GM18511 (cell line): ENCODE measurements around the gene HELZ2.
A peak's percentile ranks its signal among the peaks of the same experiment; 100 is the strongest.
"Not testable (repeated sequence)": the region's sequence is repeated elsewhere in the genome, so short reads cannot be mapped to it uniquely, and the experiment has no call there.

Source experiments
- ATAC-seq: cut with Tn5 transposase; IDR thresholded peaks from one replicate; pipeline ENCODE4 v1.9.1; 2021; ENCODE audit warnings: mild to moderate bottlenecking, moderate library complexity; ENCODE audit not compliant: unreplicated experiment

The HELZ2 gene

GRCh38 chr20:63579017-63579694 is 5.1 kb upstream of the HELZ2 start:
- no peak for ATAC-seq

- ATAC-seq: no peak
Measured at GRCh38 chr20:63578224-63579016, 4.4 kb upstream of the HELZ2 start.

GRCh38 chr20:63577317-63577894 is 3.4 kb upstream of the HELZ2 start:
- ATAC-seq: no peak

DNA sequence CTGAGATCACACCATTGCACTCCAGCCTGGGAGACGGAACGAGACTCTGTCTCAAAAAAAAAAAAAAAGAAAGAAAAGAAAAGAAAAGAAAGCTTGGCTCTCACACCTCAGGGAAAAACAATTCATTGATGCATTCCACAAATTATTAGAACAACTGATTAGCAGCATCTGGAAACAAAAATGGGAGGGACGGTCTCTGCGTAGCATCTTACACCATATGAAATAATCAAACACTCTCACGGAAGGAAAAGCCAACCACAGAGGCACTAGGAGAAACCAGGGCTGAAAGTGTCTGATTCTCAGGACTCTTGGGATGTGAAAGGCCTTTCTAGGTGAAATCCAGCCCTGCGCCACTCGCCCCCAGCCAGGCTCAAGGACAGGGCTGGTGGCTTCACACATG is 2.3 kb upstream of the HELZ2 start:
- no peak for ATAC-seq

- no peak for ATAC-seq
Measured at GRCh38 chr20:63574829-63575743, 1.0 kb upstream of the HELZ2 start.

GRCh38 chr20:63573647-63574131 is 350 bp downstream of the HELZ2 start:
- no peak for ATAC-seq

DNA sequence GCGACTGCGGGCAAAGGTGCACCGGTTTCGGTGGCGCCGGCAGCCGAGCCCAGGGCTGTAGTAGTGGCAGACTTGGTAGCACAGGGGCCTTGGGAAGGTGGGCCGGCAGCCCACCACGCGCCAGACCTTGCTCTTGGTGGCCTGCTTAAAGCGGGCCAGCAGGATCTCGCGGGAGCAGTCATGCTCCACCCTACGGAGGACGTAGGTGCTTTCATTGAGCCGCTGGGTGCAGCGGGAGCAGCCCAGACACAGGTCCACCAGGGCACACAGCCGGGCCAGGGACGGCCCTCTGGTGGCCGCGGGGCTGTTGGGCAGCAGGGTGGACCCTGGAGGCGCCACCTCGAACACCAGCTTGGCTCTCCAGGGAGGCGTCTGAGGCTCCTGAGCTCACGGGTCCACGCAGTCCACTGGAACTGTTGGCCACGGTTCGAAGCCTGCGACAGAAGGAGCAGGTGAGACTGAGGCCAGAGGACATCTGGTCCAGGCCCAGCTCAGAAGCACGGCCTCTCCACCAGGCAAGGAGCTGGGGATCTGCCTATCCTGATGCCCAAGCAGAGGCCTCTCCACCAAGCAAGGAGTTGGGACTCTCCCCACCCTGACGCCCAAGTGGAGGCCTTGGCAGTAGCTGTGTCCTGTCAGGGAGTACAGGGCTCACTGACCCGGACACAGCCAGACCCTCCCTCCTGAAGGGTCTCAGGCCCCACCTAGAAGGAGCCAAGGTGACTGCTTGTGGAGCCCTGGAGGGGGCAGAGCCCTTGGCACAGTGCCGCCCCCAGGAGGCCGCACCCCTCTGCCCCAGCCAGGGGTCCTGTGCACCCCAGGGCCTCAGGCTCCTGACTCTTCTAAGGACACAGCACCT is 1.0 kb downstream of the HELZ2 start:
- ATAC-seq: no peak

DNA sequence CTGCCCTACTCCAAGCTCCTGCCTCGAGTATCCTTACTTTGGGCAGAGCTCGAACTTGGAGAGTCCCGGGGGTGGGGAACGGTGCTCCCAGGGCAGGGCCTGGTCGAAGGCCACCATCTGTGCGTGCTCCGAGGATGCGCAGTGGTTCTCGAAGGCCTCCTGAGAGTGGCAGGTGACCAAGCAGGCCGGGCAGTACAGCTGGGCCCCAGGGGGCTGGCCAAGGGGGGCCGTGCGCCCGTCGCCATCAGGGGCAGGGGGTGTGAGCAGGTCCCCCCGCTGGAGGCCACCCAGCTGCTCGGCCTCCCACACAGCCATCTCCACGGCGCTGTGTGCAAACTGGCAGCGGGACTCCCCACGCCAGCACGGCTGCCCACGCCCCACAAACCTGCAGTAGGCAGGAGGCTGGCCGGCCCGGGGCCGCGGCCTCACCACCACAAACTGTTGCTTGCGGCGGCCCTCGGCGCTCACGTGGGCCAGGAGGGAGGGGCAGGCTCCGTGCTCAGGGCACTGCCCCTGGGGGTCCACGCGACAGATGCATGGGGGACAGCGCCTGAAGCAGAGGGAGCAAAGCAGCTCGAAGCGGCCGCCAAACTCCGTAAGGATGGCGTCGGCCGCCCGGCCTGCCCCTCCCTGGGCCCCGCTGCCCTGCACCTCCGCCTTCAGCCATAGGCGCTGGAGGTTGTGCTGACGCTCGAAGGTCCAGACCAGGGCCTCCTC is 1.8 kb downstream of the HELZ2 start:
- no peak for ATAC-seq

GRCh38 chr20:63571087-63571478 is 3.0 kb downstream of the HELZ2 start:
- not testable (repeated sequence) for ATAC-seq

DNA sequence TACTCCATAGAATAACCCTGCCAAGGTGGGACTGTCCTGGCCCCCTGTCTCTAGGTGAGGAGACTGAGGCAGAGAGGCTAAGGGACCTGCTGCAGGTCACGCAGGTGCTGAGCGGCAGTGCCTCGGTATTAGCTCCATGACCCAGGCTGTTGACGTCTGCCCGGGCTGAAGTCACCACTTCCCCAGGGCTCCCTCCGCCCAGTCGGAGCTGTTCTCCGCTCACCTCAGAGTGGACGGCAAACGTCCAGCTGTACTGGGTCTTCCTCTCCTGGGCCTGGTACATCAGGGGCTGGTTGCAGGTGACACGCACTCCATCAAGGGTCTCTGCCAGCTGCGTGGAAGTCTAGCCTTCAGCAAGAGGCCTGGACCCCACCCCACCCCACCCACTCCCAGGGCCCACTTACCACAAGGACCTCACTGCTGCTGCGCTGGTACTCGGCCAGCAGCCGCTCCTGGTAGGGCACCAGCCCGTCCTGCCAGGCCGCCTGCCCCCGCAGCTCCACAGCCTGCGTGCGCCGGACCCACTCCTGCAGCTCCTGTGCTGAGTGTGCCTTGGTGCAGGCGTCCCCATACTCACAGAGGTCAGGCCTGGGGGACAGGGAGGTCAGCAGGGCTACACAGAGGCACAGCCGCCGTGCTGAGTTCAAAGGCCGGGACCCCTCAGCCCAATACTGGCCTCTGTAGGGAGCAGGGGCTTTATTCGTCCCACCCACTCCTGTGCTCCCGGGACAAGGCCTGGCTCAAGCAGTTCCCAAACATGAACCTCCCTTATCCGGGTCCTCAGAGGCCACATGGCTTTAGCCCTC is 3.6 kb downstream of the HELZ2 start:
- ATAC-seq: no peak

GRCh38 chr20:63568986-63569949 is 4.8 kb downstream of the HELZ2 start:
- no peak for ATAC-seq

GRCh38 chr20:63568170-63568981 is 5.7 kb downstream of the HELZ2 start:
- ATAC-seq: peak; percentile 36

GRCh38 chr20:63567386-63568169 is 6.5 kb downstream of the HELZ2 start:
- ATAC-seq: peak; percentile 81

DNA sequence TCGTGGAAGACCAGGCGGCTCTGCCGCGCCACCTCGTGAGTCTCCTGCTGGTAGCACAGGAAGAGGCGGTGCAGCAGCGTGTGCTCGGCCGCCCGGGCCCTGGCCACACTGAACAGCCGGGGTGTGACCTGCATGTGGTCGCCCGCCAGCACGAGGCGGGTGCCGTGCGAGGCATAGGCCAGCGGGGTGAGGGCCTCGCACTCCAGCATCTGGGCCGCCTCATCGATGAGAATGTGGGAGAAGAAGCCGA is 7.0 kb downstream of the HELZ2 start:
- ATAC-seq: no peak

DNA sequence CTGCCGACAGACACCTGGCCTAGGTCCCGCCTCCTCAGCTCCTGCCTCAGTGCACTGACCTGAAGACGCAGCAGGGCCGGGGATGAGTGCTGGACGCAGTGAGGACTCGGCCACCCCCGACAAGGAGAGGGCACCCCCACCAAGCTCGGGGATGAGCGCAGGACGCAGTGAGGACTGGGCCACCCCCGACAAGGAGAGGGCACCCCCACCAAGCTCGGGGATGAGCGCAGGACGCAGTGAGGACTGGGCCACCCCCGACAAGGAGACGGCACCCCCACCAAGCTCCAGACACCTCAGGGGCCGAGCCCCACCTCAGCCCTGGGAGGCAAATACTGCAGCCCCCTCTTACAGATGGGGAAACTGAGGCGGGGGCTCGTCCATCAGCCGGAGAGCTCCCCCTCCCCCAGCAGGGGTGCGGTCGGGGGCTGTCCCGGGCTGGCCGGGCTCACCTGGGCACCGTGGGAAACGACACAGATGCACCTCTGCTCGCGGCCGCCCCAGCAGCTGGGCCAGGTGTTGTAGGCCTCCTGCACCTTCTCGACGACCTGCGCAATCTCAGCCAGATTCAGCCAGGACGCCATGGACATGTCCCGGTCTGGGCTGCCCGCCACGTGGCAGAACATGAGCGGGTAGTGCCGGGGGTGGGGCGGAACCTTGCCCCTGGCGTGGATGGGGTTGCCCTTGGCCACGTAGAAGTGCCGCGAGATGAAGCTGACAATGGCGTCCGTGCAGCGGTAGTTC is 7.5 kb downstream of the HELZ2 start:
- no peak for ATAC-seq
